ENCODE data around the gene TAF13.
"Not testable (repeated sequence)": the region's sequence is repeated elsewhere in the genome, so short reads cannot be mapped to it uniquely, and the experiment has no call there.

TAF13 gene

GRCh38 chr1:109020693-109021257 is 55.0 kb downstream of the TAF13 start:
- DNase-seq (ENCODE audit: low read depth), result no peak
- H3K4me3 ChIP-seq (ENCODE audit: low read depth, low read length), result no peak overlapping the region
- in situ Hi-C loops (cut with HindIII; ENCODE audit: low sequenced_read_pairs), result no loop called here
- TF ChIP-seq CTCF (IDR thresholded peaks at IDR 0.05; ENCODE audit: low read depth, low read length, missing control alignments), result no peak

GRCh38 chr1:109017719-109018118 is 58.1 kb downstream of the TAF13 start:
- in situ Hi-C loops (cut with HindIII; ENCODE audit: low sequenced_read_pairs); DNase-seq (ENCODE audit: low read depth); H3K4me3 ChIP-seq (ENCODE audit: low read depth, low read length): not testable (repeated sequence)

DNA sequence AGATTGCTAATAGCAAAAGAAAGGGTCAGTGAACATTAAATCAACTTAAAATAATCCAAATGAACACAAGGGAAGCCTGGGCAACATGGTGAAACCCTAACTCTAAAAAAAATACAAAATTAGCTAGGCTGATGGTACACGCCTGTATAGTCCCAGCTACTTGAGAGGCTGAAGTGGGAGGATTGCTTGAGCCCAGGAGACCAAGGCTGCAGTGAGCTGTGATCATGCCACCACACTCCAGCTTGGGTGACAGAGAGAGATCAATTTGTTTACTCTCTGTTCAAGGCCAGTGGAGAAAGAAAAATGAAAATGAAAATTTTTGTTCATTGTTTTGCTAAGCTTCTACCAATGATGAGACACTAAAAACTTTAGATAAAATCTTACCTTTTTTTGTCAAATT is 58.7 kb downstream of the TAF13 start:
- H3K4me3 ChIP-seq (ENCODE audit: low read depth, low read length), result no peak overlapping the region
- no peak for DNase-seq (ENCODE audit: low read depth)
- in situ Hi-C loops (cut with HindIII; ENCODE audit: low sequenced_read_pairs), result no loop called here
- no peak for TF ChIP-seq CTCF (IDR thresholded peaks at IDR 0.05; ENCODE audit: low read depth, low read length, missing control alignments)
